HL-60/S4 treated with retinoic acid at 250 ng/mL for 4 days and 3 days (cell line): ENCODE data around the gene CABP2.
"Not testable (repeated sequence)": the region's sequence is repeated elsewhere in the genome, so short reads cannot be mapped to it uniquely, and the experiment has no call there.

ENCODE experiments used
- in situ Hi-C: fragments of 300-500 bp; cut with MboI; formaldehyde crosslinking; loops from 2 replicates; pipeline ENCODE4 v1.7.0; 2022; ENCODE audit warnings: low sequenced_read_pairs

Gene CABP2

GRCh38 chr11:67539550-67539949, 16.3 kb upstream of the CABP2 start:
- in situ Hi-C loops: no loop called here

- in situ Hi-C loops: no loop called here
Measured at GRCh38 chr11:67538823-67539505, 15.7 kb upstream of the CABP2 start.

GRCh38 chr11:67538306-67538705, 15.1 kb upstream of the CABP2 start:
- in situ Hi-C loops: no loop called here

- in situ Hi-C loops: no loop called here
Measured at GRCh38 chr11:67535561-67535960, 12.3 kb upstream of the CABP2 start.

- in situ Hi-C loops: no loop called here
Measured at GRCh38 chr11:67534070-67534679, 10.9 kb upstream of the CABP2 start.

- in situ Hi-C loops: no loop called here
Measured at GRCh38 chr11:67532889-67533288, 9.6 kb upstream of the CABP2 start.

GRCh38 chr11:67530282-67530592, 7.0 kb upstream of the CABP2 start:
- in situ Hi-C loops: no loop called here

- in situ Hi-C loops: no loop called here
Measured at GRCh38 chr11:67528376-67528775, 5.1 kb upstream of the CABP2 start.

DNA sequence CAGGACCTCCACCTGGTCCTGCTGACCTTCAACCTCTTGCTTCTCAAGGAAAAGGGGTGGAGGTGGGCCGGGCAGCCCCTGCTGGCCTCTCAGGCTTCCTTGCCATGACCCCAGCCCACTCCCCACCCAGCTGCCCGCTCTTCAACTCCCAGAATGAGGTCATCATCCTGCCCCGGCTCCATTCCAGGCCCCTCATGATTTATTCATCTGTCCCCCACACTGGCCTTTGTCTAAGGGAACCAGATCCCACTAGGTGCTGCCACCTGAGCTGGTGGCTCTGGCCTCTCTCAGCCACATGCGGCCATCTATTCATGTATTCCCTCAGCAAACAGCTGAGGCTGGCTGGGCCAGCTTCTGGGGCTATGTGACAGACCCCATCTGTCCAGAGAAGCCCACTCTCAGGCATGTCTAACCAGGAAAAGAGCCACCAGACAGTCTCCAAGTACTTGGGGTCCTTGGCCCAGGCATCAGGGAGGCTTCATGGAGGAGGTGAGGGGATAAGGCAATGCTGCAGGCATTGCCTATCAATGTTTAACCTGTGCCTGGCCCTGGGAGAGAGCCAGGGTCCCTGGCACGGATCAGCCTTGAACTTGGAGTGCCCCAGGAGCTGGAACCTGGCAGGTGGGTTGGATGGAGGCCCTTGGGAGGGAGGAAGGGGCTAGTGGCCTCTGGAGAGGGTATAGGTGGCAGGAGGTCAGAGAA, 2.2 kb upstream of the CABP2 start:
- in situ Hi-C loops: no loop called here

DNA sequence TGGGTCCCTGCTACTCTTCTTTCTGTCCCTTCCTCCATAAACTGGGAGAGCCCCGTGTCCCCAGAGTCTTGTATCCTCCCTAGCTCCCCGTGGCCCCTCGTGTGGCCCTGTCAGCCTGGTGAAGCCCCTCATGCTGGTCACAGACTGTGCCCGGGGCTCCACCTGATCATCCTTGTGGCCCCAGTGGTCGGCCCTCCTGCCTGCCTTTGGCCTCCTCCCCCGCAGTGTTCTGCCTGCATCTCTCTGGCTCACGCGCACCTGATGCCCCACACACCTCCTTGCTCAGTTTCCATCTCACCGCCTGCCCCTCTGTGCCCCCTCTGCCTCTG, 1.2 kb upstream of the CABP2 start:
- in situ Hi-C loops: no loop called here

GRCh38 chr11:67523556-67524479, 572 bp upstream of the CABP2 start:
- in situ Hi-C loops: no loop called here

DNA sequence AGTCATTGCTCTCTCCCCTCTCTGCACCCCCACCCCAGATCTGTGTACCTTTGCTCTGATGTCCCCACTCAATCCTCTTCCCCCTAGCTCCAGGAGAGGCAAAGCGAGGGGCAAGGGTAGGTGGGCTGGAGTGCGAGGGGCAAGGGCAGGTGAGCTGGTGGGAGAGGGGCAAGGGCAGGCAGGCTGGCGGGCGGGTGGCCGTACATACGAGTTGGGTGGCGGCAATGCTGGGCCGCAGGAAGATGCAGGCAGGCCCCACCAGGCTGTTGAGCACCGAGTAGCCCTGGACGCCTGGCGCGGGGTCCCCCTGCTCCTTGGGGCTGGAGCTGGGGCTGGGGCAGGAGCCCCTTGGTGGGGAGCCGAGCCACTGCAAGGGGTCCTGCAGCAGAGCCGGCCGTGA, 908 bp downstream of the CABP2 start:
- in situ Hi-C loops: no loop called here

- in situ Hi-C loops: no loop called here
Measured at GRCh38 chr11:67521924-67522323, 1.3 kb downstream of the CABP2 start.

DNA sequence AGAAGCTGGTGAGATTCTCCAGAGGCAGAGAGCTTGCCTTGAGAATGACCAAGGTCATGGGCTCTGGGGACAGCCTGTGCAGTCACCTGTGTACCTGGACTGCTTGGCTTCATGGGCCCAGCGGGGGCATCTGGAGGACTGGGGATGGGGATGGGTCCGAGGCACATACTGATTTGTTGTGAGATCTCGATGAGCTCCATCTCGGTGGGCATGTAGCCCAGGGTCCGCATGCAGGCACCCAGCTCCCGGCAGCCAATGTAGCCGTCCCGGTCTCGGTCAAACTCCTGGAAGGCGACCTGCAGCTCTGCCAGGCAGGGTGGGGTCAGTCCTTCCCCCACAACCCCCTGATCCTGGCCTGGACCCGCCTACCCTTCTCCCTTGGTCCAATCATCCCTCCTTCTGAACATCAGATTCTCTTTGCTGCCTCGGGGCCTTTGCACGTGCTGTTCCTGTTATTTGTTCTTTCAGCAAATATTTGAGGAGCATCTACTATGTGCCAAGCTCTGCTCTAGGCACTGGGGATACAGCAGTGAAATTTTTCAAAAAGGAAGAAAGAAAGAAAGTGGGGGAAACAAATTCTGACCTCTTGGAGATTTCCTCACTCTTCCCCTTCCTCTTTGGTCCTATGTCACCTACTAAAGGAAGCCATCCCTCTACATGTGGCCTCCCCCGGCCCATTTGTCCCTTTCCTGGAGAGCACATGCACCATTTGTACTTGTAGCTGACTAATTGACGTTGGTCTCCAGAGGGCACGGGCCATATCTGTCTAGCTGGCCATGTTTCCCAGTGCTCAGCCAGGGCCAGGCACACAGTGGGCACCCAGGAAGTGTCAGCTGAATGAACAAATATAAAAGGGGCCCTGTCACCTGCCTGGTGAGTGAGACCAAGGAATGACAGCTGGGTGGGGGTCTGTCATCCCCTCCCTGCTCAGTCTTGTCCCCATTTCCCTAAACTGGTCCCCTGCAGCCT, 2.1 kb downstream of the CABP2 start:
- in situ Hi-C loops: no loop called here

DNA sequence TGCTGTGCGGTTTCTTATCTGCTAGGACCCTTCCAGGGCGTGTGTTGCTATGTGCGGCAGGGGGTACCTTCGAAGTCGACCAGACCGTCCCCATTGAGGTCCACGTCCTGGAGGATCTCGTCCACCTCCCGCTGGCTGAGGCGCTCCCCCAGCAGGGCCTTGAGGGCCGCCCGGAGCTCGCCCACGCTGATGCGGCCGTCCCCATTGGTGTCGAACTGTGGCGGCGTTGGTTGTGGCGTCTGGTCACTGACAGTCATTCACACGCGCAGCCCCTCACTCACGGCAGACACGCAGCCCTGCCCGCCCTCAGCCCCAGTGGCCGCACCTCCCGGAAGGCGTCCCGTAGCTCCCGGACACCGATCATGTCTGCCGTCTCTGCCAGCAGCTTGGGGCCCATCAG, 3.5 kb downstream of the CABP2 start:
- in situ Hi-C loops: no loop called here

- in situ Hi-C loops: no loop called here
Measured at GRCh38 chr11:67517784-67518552, 5.3 kb downstream of the CABP2 start.

DNA sequence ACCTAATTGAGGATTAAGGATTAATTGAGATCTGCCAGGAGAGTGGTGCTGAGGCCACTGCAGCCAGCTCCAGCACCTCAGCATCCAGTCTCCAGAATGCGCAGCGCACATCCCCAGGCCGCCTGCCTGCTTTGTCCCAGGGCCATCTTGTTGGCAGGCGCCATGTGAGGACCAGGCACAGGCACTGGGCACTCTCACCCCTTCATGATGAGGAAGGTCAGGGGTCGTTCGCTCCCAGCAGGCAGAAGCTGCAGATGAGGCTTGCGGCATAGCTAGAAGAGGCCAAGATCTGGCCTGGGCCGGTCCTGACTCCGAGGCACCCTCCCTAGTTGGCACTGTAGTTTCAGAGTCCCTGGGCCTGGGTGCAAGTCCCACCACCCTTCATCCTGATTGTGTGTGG, 6.4 kb downstream of the CABP2 start:
- in situ Hi-C loops: no loop called here

- in situ Hi-C loops: no loop called here
Measured at GRCh38 chr11:67514116-67514515, 9.1 kb downstream of the CABP2 start.

DNA sequence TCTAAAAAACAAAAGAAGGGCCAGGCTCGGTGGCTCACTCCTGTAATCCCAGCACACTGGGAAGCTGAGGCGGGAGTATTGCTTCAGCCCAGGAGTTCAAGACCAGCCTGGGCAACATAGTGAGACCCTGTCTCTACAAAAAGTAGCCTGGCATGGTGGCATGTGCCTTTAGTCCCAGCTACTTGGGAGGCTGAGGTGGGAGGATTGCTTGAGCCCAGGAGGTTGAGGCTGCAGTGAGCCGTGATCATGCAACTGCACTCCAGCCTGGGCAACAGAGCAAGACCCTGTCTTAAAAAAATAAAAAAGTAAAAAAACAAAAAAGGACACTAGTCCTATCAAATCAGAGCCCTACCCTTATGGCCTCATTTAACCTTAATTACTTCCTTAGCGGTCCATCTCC, 11.7 kb downstream of the CABP2 start:
- in situ Hi-C loops: not testable (repeated sequence)

DNA sequence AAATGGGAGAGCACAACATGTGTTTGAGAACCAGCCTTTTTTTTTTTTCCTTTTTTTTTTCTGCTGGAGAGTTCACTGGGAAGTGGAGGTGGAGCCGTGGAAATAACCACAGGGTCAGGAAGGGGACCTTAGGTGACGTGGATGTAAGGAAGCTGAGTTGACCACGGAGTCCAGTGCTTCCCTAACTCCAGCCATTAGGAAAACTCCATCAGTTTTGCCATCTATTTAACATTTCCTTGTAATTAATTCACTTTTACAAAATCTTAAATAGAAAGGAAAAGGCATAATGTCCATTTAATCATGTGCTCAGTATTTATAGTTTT, 13.3 kb downstream of the CABP2 start:
- in situ Hi-C loops: no loop called here
